ENCODE results near the gene CIB2.

CIB2 gene

GRCh38 chr15:78125267-78125666, 6.0 kb downstream of the CIB2 start:
- no peak overlapping the region for H3K4me3 ChIP-seq (ENCODE audit: low read depth, low read length)

GRCh38 chr15:78120523-78120922, 10.7 kb downstream of the CIB2 start:
- no peak overlapping the region for H3K4me3 ChIP-seq (ENCODE audit: low read depth, low read length)

More at GRCh38 chr15:78125267-78125666, 6.0 kb downstream of the CIB2 start:
- no peak for TF ChIP-seq CTCF (IDR thresholded peaks at IDR 0.05; ENCODE audit: borderline replicate concordance, insufficient read depth, low read depth, low read length)

DNA sequence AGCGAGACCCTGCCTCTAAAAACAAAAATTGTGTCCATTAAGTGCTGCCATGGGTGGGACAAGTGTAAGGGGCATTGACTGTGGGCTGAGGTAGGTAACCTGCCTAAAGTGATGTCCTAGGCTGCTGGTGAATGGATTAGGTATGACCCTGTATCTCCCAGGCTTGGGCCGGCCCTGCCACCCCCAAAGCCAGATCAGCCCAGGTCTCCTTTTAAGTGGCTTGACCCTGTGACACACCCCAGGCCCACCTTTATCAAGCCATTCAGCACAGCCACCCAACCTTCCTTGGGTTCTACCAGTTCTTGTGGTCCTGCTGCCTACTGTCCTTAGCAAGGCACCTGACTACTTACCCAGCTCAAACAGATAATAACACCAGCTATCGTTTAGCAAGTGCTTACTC, 18.7 kb downstream of the CIB2 start:
- no peak for TF ChIP-seq CTCF (IDR thresholded peaks at IDR 0.05; ENCODE audit: borderline replicate concordance, insufficient read depth, low read depth, low read length)
- H3K4me3 ChIP-seq (ENCODE audit: low read depth, low read length): no peak overlapping the region

More at GRCh38 chr15:78120523-78120922, 10.7 kb downstream of the CIB2 start:
- no peak for TF ChIP-seq CTCF (IDR thresholded peaks at IDR 0.05; ENCODE audit: borderline replicate concordance, insufficient read depth, low read depth, low read length)

GRCh38 chr15:78111788-78112187, 19.5 kb downstream of the CIB2 start:
- H3K4me3 ChIP-seq (ENCODE audit: low read depth, low read length): no peak overlapping the region
- no peak for TF ChIP-seq CTCF (IDR thresholded peaks at IDR 0.05; ENCODE audit: borderline replicate concordance, insufficient read depth, low read depth, low read length)

DNA sequence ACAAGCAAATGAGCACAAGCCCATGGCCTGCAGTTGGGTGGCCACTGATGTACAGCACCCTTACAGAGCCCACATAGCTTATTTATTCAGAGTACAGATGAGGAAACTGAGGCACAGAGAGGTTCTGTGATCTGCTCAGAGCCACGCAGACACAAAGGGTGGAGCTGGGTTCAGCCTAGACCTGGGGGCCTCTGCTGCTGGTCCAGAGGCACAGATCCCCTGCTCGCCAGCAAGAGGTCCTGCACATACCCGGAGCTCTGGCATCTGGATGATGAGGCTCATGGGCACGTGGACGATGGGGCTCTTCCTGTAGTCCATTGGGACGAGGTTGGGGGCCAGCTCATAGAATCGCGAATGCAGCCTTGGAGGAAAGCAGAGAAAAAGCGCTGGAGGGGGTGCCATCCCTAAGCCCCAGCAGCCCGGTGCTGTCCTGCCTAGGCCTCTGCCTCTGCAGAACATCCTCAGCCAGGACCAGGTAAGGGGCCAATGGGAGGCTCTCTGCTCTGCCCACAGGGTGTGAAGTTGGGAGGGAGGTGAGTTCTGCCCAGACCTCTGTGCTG, 20.2 kb downstream of the CIB2 start:
- H3K4me3 ChIP-seq (ENCODE audit: low read depth, low read length): no peak overlapping the region
- TF ChIP-seq CTCF (IDR thresholded peaks at IDR 0.05; ENCODE audit: borderline replicate concordance, insufficient read depth, low read depth, low read length): no peak

GRCh38 chr15:78110096-78110495, 21.1 kb downstream of the CIB2 start:
- no peak overlapping the region for H3K4me3 ChIP-seq (ENCODE audit: low read depth, low read length)

More at GRCh38 chr15:78110096-78110495, 21.1 kb downstream of the CIB2 start:
- TF ChIP-seq CTCF (IDR thresholded peaks at IDR 0.05; ENCODE audit: borderline replicate concordance, insufficient read depth, low read depth, low read length): no peak
